Endothelial cell of umbilical vein (primary cell): ENCODE data around the gene VCP.

Source experiments
- CTCF ChIP-seq, 2 donors: IDR thresholded peaks; 1 replicate in 1 of 2; 2 replicates in 1 of 2; pipeline ENCODE4 v1.5.1; 2011; ENCODE audit warnings: low read length in 2 of 2, mild to moderate bottlenecking in 2 of 2, moderate library complexity in 2 of 2, control low read depth in 1 of 2, inconsistent platforms in 1 of 2, low read depth in 1 of 2; ENCODE audit not compliant: insufficient read depth in 1 of 2; ENCODE audit errors: extremely low read depth in 1 of 2
- EZH2 ChIP-seq: IDR thresholded peaks from 2 replicates; pipeline ENCODE4 v1.6.1; 2012; ENCODE audit warnings: borderline replicate concordance, low read depth, mild to moderate bottlenecking, moderate library complexity, low read length, inconsistent platforms; ENCODE audit not compliant: severe bottlenecking
- JUN ChIP-seq: IDR thresholded peaks from 2 replicates; pipeline ENCODE4 v1.6.1; 2011; ENCODE audit warnings: borderline replicate concordance, low read depth; ENCODE audit not compliant: insufficient read length, insufficient read depth
- MYC ChIP-seq: IDR thresholded peaks from one replicate; pipeline ENCODE4 v1.6.1; 2011; ENCODE audit warnings: mild to moderate bottlenecking, low read depth, low read length
- POLR2A ChIP-seq: IDR thresholded peaks from 2 replicates; pipeline ENCODE4 v1.6.1; 2012; ENCODE audit warnings: low read depth, mild to moderate bottlenecking, control low read depth, low read length
- POLR2AphosphoS5 ChIP-seq: IDR thresholded peaks from 2 replicates; pipeline ENCODE4 v1.6.1; 2012; ENCODE audit warnings: low read depth, mild to moderate bottlenecking, control low read depth, low read length, moderate library complexity; ENCODE audit not compliant: insufficient read depth

DNA sequence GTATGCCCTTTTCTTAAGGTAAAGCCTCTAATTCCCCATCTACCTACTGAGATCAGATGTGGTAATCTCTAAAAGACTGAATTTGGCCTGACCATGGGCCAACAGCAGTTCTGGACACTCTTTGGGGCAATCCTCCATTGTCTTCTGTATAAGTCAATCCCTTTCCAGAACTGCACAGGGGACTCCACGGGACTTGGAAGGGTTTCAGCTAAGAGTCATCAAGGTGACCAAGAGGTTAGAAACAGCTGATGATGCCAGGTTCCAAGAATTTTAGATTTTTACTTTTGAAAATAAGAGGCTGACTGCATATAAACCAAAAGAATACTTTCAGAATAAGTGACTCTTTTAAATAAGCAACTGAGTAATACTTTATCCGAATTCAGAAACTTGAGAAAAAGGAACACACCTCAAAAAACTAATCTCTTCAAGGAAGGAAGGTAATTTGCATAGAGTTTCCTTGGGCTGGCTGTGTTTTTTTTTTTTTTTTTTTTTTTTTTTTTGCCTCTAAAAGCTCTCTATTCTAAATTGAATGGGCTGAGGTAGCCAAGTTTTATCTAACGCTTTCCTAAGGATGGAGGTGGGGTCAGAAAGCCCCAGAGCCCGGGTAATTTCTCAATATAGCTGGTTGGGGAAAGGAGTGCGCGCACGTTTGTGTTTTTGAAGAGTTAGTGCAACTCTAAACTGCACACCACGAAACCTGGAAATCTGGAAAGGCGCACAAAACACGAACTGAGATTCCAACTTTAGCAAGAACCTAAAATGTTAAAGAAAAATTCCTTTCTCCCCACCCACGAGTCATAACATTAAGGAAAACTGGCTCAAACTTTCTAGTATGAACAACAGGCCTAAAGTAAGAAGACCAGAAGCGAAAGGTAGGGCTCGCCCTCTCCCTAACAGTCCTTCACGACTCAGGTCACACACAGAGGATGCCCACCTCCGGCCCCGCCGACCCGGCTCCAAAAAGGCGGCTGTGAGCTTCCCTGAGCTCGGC lies 1.3 kb downstream of the VCP start:
- TF ChIP-seq POLR2AphosphoS5 (no peak), CTCF (IDR thresholded peaks at IDR 0.05; ENCODE audit: extremely low read depth in 1 of 2, insufficient read depth in 1 of 2, low read depth in 1 of 2, low read length in 2 of 2) (no peak), EZH2 (no peak), MYC (no peak), POLR2A (no peak), JUN (no peak)
